ENCODE data around the gene TNFRSF4. TPM values are rescaled to one million over a fixed set of nuclear protein-coding genes. Genes with fewer than 3 reads are reported as not detected.
"Not testable (repeated sequence)": the region's sequence is repeated elsewhere in the genome, so short reads cannot be mapped to it uniquely, and the experiment has no call there.

Gene TNFRSF4
- total RNA-seq, 1 donor from 2014 or later, result 0.19 TPM

GRCh38 chr1:1179346-1179982 lies 34.5 kb downstream of the TNFRSF4 start:
- H3K4me3 Mint-ChIP-seq (ENCODE audit: unreplicated experiment), result no peak overlapping the region
- no peaks in the 10 kb centered on the region for H3K36me3 Mint-ChIP-seq (ENCODE audit: unreplicated experiment)
- no peaks in the 10 kb centered on the region for H3K4me1 Mint-ChIP-seq (ENCODE audit: unreplicated experiment)
- DNase-seq (ENCODE audit: extremely low spot score, unreplicated experiment), result no peak
- TF ChIP-seq CTCF (IDR thresholded peaks at IDR 0.05), result no peak
- peaks cover 13% of the 10 kb centered on the region for H3K27me3 Mint-ChIP-seq (ENCODE audit: unreplicated experiment)
- H3K9me3 Mint-ChIP-seq (ENCODE audit: unreplicated experiment), result no peaks in the 10 kb centered on the region
- H3K27ac Mint-ChIP-seq (ENCODE audit: unreplicated experiment), result no peak overlapping the region

- Mint-ChIP-seq H3K36me3 (ENCODE audit: unreplicated experiment) (no peaks in the 10 kb centered on the region), H3K27ac (ENCODE audit: unreplicated experiment) (no peak overlapping the region), H3K4me1 (ENCODE audit: unreplicated experiment) (no peaks in the 10 kb centered on the region), H3K9me3 (ENCODE audit: unreplicated experiment) (no peaks in the 10 kb centered on the region), H3K4me3 (ENCODE audit: unreplicated experiment) (no peak overlapping the region), H3K27me3 (ENCODE audit: unreplicated experiment) (peaks cover 15% of the 10 kb centered on the region)
- TF ChIP-seq CTCF (IDR thresholded peaks at IDR 0.05), result no peak
- DNase-seq (ENCODE audit: extremely low spot score, unreplicated experiment), result no peak
These were observed 35.1 kb downstream of the TNFRSF4 start for GRCh38 chr1:1178794-1179331.

- DNase-seq (ENCODE audit: extremely low spot score, unreplicated experiment), result no peak
- no peak for TF ChIP-seq CTCF (IDR thresholded peaks at IDR 0.05)
- H3K4me3 Mint-ChIP-seq (ENCODE audit: unreplicated experiment), result no peak overlapping the region
- no peaks in the 10 kb centered on the region for H3K4me1 Mint-ChIP-seq (ENCODE audit: unreplicated experiment)
- H3K9me3 Mint-ChIP-seq (ENCODE audit: unreplicated experiment), result no peaks in the 10 kb centered on the region
- no peaks in the 10 kb centered on the region for H3K36me3 Mint-ChIP-seq (ENCODE audit: unreplicated experiment)
- peaks cover 15% of the 10 kb centered on the region for H3K27me3 Mint-ChIP-seq (ENCODE audit: unreplicated experiment)
- H3K27ac Mint-ChIP-seq (ENCODE audit: unreplicated experiment), result no peak overlapping the region
These were observed 36.3 kb downstream of the TNFRSF4 start for GRCh38 chr1:1177452-1178206.

GRCh38 chr1:1176931-1177330 lies 37.0 kb downstream of the TNFRSF4 start:
- no peak overlapping the region for H3K27ac Mint-ChIP-seq (ENCODE audit: unreplicated experiment)
- no peaks in the 10 kb centered on the region for H3K36me3 Mint-ChIP-seq (ENCODE audit: unreplicated experiment)
- H3K4me1 Mint-ChIP-seq (ENCODE audit: unreplicated experiment), result no peaks in the 10 kb centered on the region
- no peak for TF ChIP-seq CTCF (IDR thresholded peaks at IDR 0.05)
- no peak for DNase-seq (ENCODE audit: extremely low spot score, unreplicated experiment)
- no peaks in the 10 kb centered on the region for H3K9me3 Mint-ChIP-seq (ENCODE audit: unreplicated experiment)
- peaks cover 15% of the 10 kb centered on the region for H3K27me3 Mint-ChIP-seq (ENCODE audit: unreplicated experiment)
- H3K4me3 Mint-ChIP-seq (ENCODE audit: unreplicated experiment), result no peak overlapping the region

- not testable (repeated sequence) for H3K9me3 Mint-ChIP-seq (ENCODE audit: unreplicated experiment); H3K36me3 Mint-ChIP-seq (ENCODE audit: unreplicated experiment); H3K4me1 Mint-ChIP-seq (ENCODE audit: unreplicated experiment); DNase-seq (ENCODE audit: extremely low spot score, unreplicated experiment); H3K27ac Mint-ChIP-seq (ENCODE audit: unreplicated experiment); H3K4me3 Mint-ChIP-seq (ENCODE audit: unreplicated experiment)
- peaks cover 15% of the 10 kb centered on the region for H3K27me3 Mint-ChIP-seq (ENCODE audit: unreplicated experiment)
These were observed 37.7 kb downstream of the TNFRSF4 start for GRCh38 chr1:1176063-1176761.

Measured in osteocyte (in vitro differentiated cells).